Right lobe of liver (tissue), 6 donors: ENCODE measurements around the gene ATP11B. TPM values are rescaled to one million over a fixed set of nuclear protein-coding genes. Genes with fewer than 3 reads are reported as not detected.

ENCODE experiments used
- ATAC-seq, 4 donors: fragments of 200-7000 bp; cut with Tn5 transposase; one replicate each; pipeline ENCODE4 v1.9.1; 2020; ENCODE audit warnings: mild to moderate bottlenecking in 4 of 4, moderate library complexity in 4 of 4
- DNase-seq, 3 donors: peaks; one replicate each; pipeline ENCODE4 v3.0.0-alpha.2; 2020
- H3K27ac ChIP-seq, 3 donors: fragments of 200-600 bp; one replicate each; pipeline ENCODE4 v1.8.0; 2022
- H3K27me3 ChIP-seq, 2 donors: fragments of 200-600 bp; one replicate each; pipeline ENCODE4 v1.8.0; 2022
- H3K36me3 ChIP-seq, 4 donors: fragments of 200-600 bp; sonication (generic) in 1 of 4; one replicate each; pipeline versions ENCODE4 v1.5.1 to v1.8.0; 2017 to 2022; ENCODE audit warnings: control low read depth in 1 of 4
- H3K4me1 ChIP-seq, 4 donors: fragments of 200-600 bp; sonication (generic) in 1 of 4; one replicate each; pipeline versions ENCODE4 v1.5.1 to v1.8.0; 2017 to 2022; ENCODE audit warnings: control low read depth in 1 of 4
- H3K4me3 ChIP-seq, 3 donors: fragments of 200-600 bp; one replicate each; pipeline ENCODE4 v1.8.0; 2022
- H3K9me3 ChIP-seq, 4 donors: fragments of 200-600 bp; sonication (generic) in 1 of 4; one replicate each; pipeline versions ENCODE4 v1.5.1 to v1.8.0; 2017 to 2022; ENCODE audit warnings: control low read depth in 1 of 4
- CTCF ChIP-seq, 4 donors: fragments of 200-600 bp in 3 of 4; fragments of 450-650 bp in 1 of 4; IDR thresholded peaks; one replicate each; pipeline versions ENCODE4 v1.5.1 to v1.8.0; 2016 to 2022; ENCODE audit warnings: antibody characterized with exemption in 4 of 4, mild to moderate bottlenecking in 2 of 4
- POLR2A ChIP-seq: fragments of 450-650 bp; IDR thresholded peaks from one replicate; pipeline ENCODE4 v1.6.1; 2017; ENCODE audit warnings: antibody characterized with exemption, mild to moderate bottlenecking
- WGBS: methylation state at CpG from one replicate; pipeline ENCODE4 v1.1.6; 2018; ENCODE audit warnings: low coverage, low lambda C conversion rate; ENCODE audit not compliant: insufficient coverage; ENCODE audit errors: missing lambda C conversion rate; 5-methylcytosine and 5-hydroxymethylcytosine counted together
- intact Hi-C, 2 donors: fragments of 100-400 bp; cut with DNase I; formaldehyde crosslinking; loops; one replicate each; pipeline versions ENCODE4 v1.11.2 to v1.14.1; 2022
- total RNA-seq, 6 experiments: library from RNA; depleted of rRNA in 2 of 6; stranded (reverse); fragments of >200 nt in 2 of 6; fragmentation: NEBNext Ultra II Directional in 3 of 6; extraction: Animal tissue kit (Norgen Biotek cat#: 25700) in 3 of 6; gene quantifications; one replicate each; pipeline versions ENCODE4 v1.1.0 to v1.2.4, GENCODE V29; 2016 to 2023
- donor health status: DM: no; HTN: yes; CAD: no.
- donor health status: DM: no; HTN: no; CAD: no.
- donor health status: DM: no; HTN: no; CAD: no.
- donor health status: DM: no; HTN: yes; CAD: no.
- donor health status: DM: no; HTN: yes; CAD: no.

ATP11B gene
- total RNA-seq, 6 experiments from 2014 or later = 25.1 to 36.3 (median 27.8) TPM

GRCh38 chr3:182810574-182811268 is 17.4 kb downstream of the ATP11B start:
- Histone ChIP-seq H3K27me3 (no peaks in the 10 kb centered on the region), H3K4me1 (peaks cover 0 to 4% (median 0%) of the 10 kb centered on the region in 4 donors), H3K9me3 (no peaks in the 10 kb centered on the region), H3K36me3 (no peaks in the 10 kb centered on the region), H3K27ac (no peak overlapping the region), H3K4me3 (no peak overlapping the region)
- intact Hi-C loops = no loop called here
- WGBS = 84% methylated on average over 3 of the region's 3 CpGs
- DNase-seq (no peak), ATAC-seq (no peak)
- TF ChIP-seq POLR2A (no peak), CTCF (IDR thresholded peaks at IDR 0.05) (no peak)

- no CpG with 5 or more reads among the region's 1 CpG for WGBS
- Histone ChIP-seq H3K4me1 (peaks cover 0 to 9% (median 0%) of the 10 kb centered on the region in 4 donors), H3K27ac (no peak overlapping the region), H3K9me3 (no peaks in the 10 kb centered on the region), H3K4me3 (no peak overlapping the region), H3K27me3 (no peaks in the 10 kb centered on the region), H3K36me3 (no peaks in the 10 kb centered on the region)
- TF ChIP-seq CTCF (IDR thresholded peaks at IDR 0.05) = no peak
- no peak for TF ChIP-seq POLR2A
- intact Hi-C loops = no loop called here
- ATAC-seq (no peak), DNase-seq (no peak)
These were observed 17.9 kb downstream of the ATP11B start for GRCh38 chr3:182811269-182811596.

- Histone ChIP-seq H3K4me1 (peaks cover 0 to 13% (median 0%) of the 10 kb centered on the region in 4 donors), H3K27ac (no peak overlapping the region), H3K4me3 (no peak overlapping the region), H3K36me3 (no peaks in the 10 kb centered on the region), H3K9me3 (no peaks in the 10 kb centered on the region), H3K27me3 (no peaks in the 10 kb centered on the region)
- ATAC-seq (no peak), DNase-seq (no peak)
- 33% methylated on average over 1 of the region's 1 CpG for WGBS
- no peak for TF ChIP-seq POLR2A
- TF ChIP-seq CTCF (IDR thresholded peaks at IDR 0.05) = no peak
- intact Hi-C loops = no loop called here
These were observed 18.8 kb downstream of the ATP11B start for GRCh38 chr3:182812123-182812522.

- no peaks in the 10 kb centered on the region for H3K9me3 ChIP-seq
- H3K27me3 ChIP-seq = no peaks in the 10 kb centered on the region
- no peaks in the 10 kb centered on the region for H3K36me3 ChIP-seq
- WGBS = 95% methylated on average over 4 of the region's 4 CpGs
- TF ChIP-seq POLR2A (no peak), CTCF (IDR thresholded peaks at IDR 0.05) (no peak)
- H3K4me1 ChIP-seq = peaks cover 0 to 8% (median 0%) of the 10 kb centered on the region in 4 donors
- H3K27ac ChIP-seq = no peak overlapping the region
- ATAC-seq (no peak), DNase-seq (no peak)
- intact Hi-C loops = no loop called here
- no peak overlapping the region for H3K4me3 ChIP-seq
These were observed 21.2 kb downstream of the ATP11B start for GRCh38 chr3:182814419-182815062.
